ENCODE data around the gene AADACL2.

Gene AADACL2

GRCh38 chr3:151724576-151725562 is 8.9 kb upstream of the AADACL2 start:
- no peak for TF ChIP-seq CTCF (conservative IDR thresholded peaks at IDR 0.05; ENCODE audit: low read depth)
- ChIA-PET CTCF (no interaction called here), POLR2A (ENCODE audit: low non-redundant PET) (no interaction called here)
- no peak for DNase-seq (ENCODE audit: low spot score)
- no peak overlapping the region for H3K27ac ChIP-seq

DNA sequence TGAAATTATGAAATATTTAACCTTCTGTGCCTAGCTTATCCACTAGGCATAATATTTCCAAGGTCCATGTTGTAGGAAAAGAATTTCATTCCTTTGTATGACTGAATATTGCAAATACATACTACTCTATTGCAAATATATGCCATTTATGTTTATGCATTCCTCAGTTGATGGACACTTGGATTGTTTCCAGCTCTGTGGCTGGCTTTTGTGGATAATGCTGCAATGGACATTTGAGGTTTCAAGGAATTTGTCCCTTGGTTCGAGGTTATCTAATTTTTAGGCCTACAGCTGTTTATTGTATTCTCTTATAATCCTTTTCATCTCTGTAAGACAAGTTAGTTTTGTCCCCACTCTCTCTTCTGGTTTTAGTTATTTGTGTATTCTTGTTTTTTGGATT is 7.7 kb upstream of the AADACL2 start:
- no peak for DNase-seq (ENCODE audit: low spot score)
- H3K27ac ChIP-seq: no peak overlapping the region
- ChIA-PET CTCF (no interaction called here), POLR2A (ENCODE audit: low non-redundant PET) (no interaction called here)
- no peak for TF ChIP-seq CTCF (conservative IDR thresholded peaks at IDR 0.05; ENCODE audit: low read depth)

DNA sequence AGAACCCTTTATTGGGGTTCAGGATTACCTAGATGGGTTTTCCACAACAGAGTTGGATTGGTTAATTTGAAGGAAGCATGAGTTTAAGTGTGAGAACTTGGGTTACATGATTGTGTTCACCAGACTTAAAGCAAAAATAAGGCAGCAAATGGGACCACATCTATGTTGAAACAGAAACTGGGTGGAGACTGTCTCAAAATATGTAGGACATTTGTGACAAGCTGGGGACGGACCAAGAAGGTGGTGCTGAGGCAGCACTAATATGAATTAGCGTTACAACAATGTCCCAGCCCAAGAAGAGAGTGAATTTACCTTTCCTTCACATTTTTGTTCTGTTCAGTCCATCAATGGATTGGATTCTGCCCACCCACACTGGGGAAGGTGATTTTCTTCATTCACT is 866 bp upstream of the AADACL2 start:
- no peak overlapping the region for H3K27ac ChIP-seq
- POLR2A ChIA-PET (ENCODE audit: low non-redundant PET): no interaction called here
- CTCF ChIA-PET: no interaction called here
- DNase-seq (ENCODE audit: low spot score): no peak
- TF ChIP-seq CTCF (conservative IDR thresholded peaks at IDR 0.05; ENCODE audit: low read depth): no peak

DNA sequence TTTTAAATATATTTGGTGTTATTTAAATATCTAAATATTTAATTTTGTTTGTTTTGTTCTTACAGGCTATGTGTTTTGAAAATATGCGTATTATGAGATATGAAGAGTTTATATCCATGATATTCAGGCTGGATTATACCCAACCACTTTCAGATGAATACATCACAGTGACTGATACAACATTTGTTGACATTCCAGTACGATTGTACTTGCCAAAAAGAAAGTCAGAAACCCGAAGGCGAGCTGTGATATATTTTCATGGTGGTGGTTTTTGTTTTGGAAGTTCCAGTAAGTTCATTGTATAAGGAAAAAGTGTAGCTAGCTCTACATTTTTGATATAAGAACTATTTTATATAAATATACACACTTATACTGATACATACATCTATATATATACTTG is 6.9 kb downstream of the AADACL2 start:
- no peak for DNase-seq (ENCODE audit: low spot score)
- H3K27ac ChIP-seq: no peak overlapping the region
- CTCF ChIA-PET: no interaction called here
- TF ChIP-seq CTCF (conservative IDR thresholded peaks at IDR 0.05; ENCODE audit: low read depth): no peak
- POLR2A ChIA-PET (ENCODE audit: low non-redundant PET): no interaction called here

GRCh38 chr3:151743855-151744254 is 10.1 kb downstream of the AADACL2 start:
- no peak for DNase-seq (ENCODE audit: low spot score)
- no peak overlapping the region for H3K27ac ChIP-seq
- TF ChIP-seq CTCF (conservative IDR thresholded peaks at IDR 0.05; ENCODE audit: low read depth): no peak
- ChIA-PET POLR2A (ENCODE audit: low non-redundant PET) (no interaction called here), CTCF (no interaction called here)

- H3K27ac ChIP-seq: no peak overlapping the region
- ChIA-PET POLR2A (ENCODE audit: low non-redundant PET) (no interaction called here), CTCF (no interaction called here)
- no peak for TF ChIP-seq CTCF (conservative IDR thresholded peaks at IDR 0.05; ENCODE audit: low read depth)
- DNase-seq (ENCODE audit: low spot score): no peak
These were observed 16.5 kb downstream of the AADACL2 start for GRCh38 chr3:151750181-151750580.

Data from RWPE1 (cell line).